Caco-2 (cell line): ENCODE results near the gene PARD6G. TPM values are rescaled to one million over a fixed set of nuclear protein-coding genes. Genes with fewer than 3 reads are reported as not detected.

Experiments used
- BruUV-seq: library from RNA; stranded (reverse); fragments of 400-500 nt; replicated peaks from 2 replicates; lab custom pipeline; 2021; lab: Mats Ljungman, UMichigan
- CTCF ChIA-PET: fragments of 300-600 bp; sonication (Branson Sonifier 250); formaldehyde crosslinking; loops from one replicate; lab custom pipeline; 2022; ENCODE audit warnings: antibody characterized with exemption; lab: Charles Lee
- POLR2A ChIA-PET: fragments of 300-600 bp; sonication (Branson Sonifier 250); formaldehyde crosslinking; loops from one replicate; lab custom pipeline; 2022; ENCODE audit warnings: antibody characterized with exemption; lab: Charles Lee
- DNase-seq, 2 experiments: peaks; one replicate each; pipeline versions ENCODE4 v3.0.0 to v3.0.0-alpha.2; 2020 to 2022
- H3K27me3 ChIP-seq: replicated peaks from 2 replicates; pipeline ENCODE4 v1.6.0; 2011; ENCODE audit warnings: low read length; ENCODE audit not compliant: control insufficient read depth, insufficient read depth
- H3K36me3 ChIP-seq: 2 replicates; pipeline ENCODE4 v1.5.1; 2011; ENCODE audit warnings: low read length; ENCODE audit not compliant: control insufficient read depth, insufficient read depth
- H3K4me1 ChIP-seq: fragments of 250-450 bp; sonication (Bioruptor Pico); 2 replicates; pipeline ENCODE4 v1.5.1; 2020; ENCODE audit warnings: mild to moderate bottlenecking
- H3K4me3 ChIP-seq: 2 replicates; pipeline ENCODE4 v1.5.1; 2011; ENCODE audit warnings: low read depth, mild to moderate bottlenecking, control low read depth, low read length
- H3K9me3 ChIP-seq: fragments of 250-450 bp; sonication (Bioruptor Pico); 2 replicates; pipeline ENCODE4 v1.5.1; 2020; ENCODE audit warnings: mild to moderate bottlenecking, moderate library complexity
- H3K27ac Mint-ChIP-seq: one replicate; pipeline ENCODE4 v1.8.0; 2022; ENCODE audit warnings: mixed read lengths; ENCODE audit not compliant: unreplicated experiment
- H3K27me3 Mint-ChIP-seq: one replicate; pipeline ENCODE4 v1.8.0; 2022; ENCODE audit warnings: mixed read lengths; ENCODE audit not compliant: insufficient read depth, unreplicated experiment
- H3K36me3 Mint-ChIP-seq: one replicate; pipeline ENCODE4 v1.8.0; 2022; ENCODE audit warnings: mild to moderate bottlenecking, mixed read lengths; ENCODE audit not compliant: insufficient read depth, unreplicated experiment
- H3K4me1 Mint-ChIP-seq: one replicate; pipeline ENCODE4 v1.8.0; 2022; ENCODE audit warnings: low read depth, mixed read lengths; ENCODE audit not compliant: unreplicated experiment
- H3K4me3 Mint-ChIP-seq: one replicate; pipeline ENCODE4 v1.8.0; 2022; ENCODE audit warnings: mild to moderate bottlenecking, moderate library complexity, mixed read lengths; ENCODE audit not compliant: unreplicated experiment
- H3K9me3 Mint-ChIP-seq: one replicate; pipeline ENCODE4 v1.8.0; 2022; ENCODE audit warnings: mixed read lengths; ENCODE audit not compliant: unreplicated experiment
- CTCF ChIP-seq, 2 experiments: fragments of 200-600 bp in 1 of 2; IDR thresholded peaks; 1 replicate in 1 of 2; 2 replicates in 1 of 2; pipeline versions ENCODE4 v1.5.1 to v1.8.0; 2011 to 2022; ENCODE audit warnings: antibody characterized with exemption in 1 of 2, control low read depth in 1 of 2, inconsistent platforms in 1 of 2, low read depth in 1 of 2, low read length in 1 of 2, mild to moderate bottlenecking in 1 of 2, moderate library complexity in 1 of 2; ENCODE audit not compliant: insufficient read depth in 1 of 2, severe bottlenecking in 1 of 2, unreplicated experiment in 1 of 2
- intact Hi-C: fragments of 100-400 bp; cut with micrococcal nuclease; formaldehyde crosslinking; loops from one replicate; pipeline ENCODE4 v1.10.0; 2022; ENCODE audit not compliant: unreplicated experiment
- total RNA-seq: library from RNA; stranded (reverse); gene quantifications from 2 replicates; pipeline ENCODE4 v1.2.3, GENCODE V29; 2022

PARD6G gene
- total RNA-seq, 1 experiment from 2014 or later, result 1.3 TPM

GRCh38 chr18:80191264-80191663 is 56.0 kb downstream of the PARD6G start:
- H3K36me3 Mint-ChIP-seq, result no peaks in the 10 kb centered on the region
- no peak overlapping the region for H3K4me3 Mint-ChIP-seq
- no peak for DNase-seq
- ChIA-PET CTCF (no interaction called here), POLR2A (no interaction called here)
- no peaks in the 10 kb centered on the region for H3K9me3 Mint-ChIP-seq
- no peaks in the 10 kb centered on the region for H3K4me1 ChIP-seq
- H3K27me3 Mint-ChIP-seq, result no peaks in the 10 kb centered on the region
- BruUV-seq, result no TSS peak
- no peaks in the 10 kb centered on the region for H3K36me3 ChIP-seq
- H3K9me3 ChIP-seq, result no peaks in the 10 kb centered on the region
- intact Hi-C loops, result no loop called here
- no peaks in the 10 kb centered on the region for H3K4me1 Mint-ChIP-seq
- H3K27ac Mint-ChIP-seq, result no peak overlapping the region
- H3K27me3 ChIP-seq, result no peaks in the 10 kb centered on the region
- H3K4me3 ChIP-seq, result no peak overlapping the region
- TF ChIP-seq CTCF (IDR thresholded peaks at IDR 0.05; ENCODE audit: insufficient read depth in 1 of 2, low read depth in 1 of 2, low read length in 1 of 2, severe bottlenecking in 1 of 2, unreplicated experiment in 1 of 2), result no peak

GRCh38 chr18:80190311-80190710 is 57.0 kb downstream of the PARD6G start:
- Mint-ChIP-seq H3K4me1 (no peaks in the 10 kb centered on the region), H3K27ac (no peak overlapping the region), H3K27me3 (no peaks in the 10 kb centered on the region), H3K36me3 (no peaks in the 10 kb centered on the region), H3K9me3 (no peaks in the 10 kb centered on the region), H3K4me3 (no peak overlapping the region)
- TF ChIP-seq CTCF (IDR thresholded peaks at IDR 0.05; ENCODE audit: insufficient read depth in 1 of 2, low read depth in 1 of 2, low read length in 1 of 2, severe bottlenecking in 1 of 2, unreplicated experiment in 1 of 2), result no peak
- Histone ChIP-seq H3K4me1 (no peaks in the 10 kb centered on the region), H3K9me3 (no peaks in the 10 kb centered on the region), H3K4me3 (no peak overlapping the region), H3K36me3 (no peaks in the 10 kb centered on the region), H3K27me3 (no peaks in the 10 kb centered on the region)
- intact Hi-C loops, result no loop called here
- no TSS peak for BruUV-seq
- POLR2A ChIA-PET, result no interaction called here
- CTCF ChIA-PET, result no interaction called here
- DNase-seq, result no peak

DNA sequence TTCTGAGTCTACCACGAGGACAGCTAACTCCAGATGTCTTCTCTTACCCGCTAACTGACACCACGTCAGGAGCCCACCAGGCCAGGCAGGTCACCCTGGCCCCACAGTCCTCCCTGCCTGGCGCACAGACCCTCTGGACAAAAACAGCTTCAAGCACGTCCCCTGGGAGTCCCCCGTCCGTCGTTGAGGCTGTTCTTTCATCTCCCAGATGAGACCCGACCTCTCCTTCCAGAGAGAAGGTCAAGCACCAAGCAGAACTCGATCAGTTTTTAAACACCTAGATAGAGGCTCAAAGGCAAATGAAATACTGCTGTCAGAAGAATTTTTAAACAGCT is 57.8 kb downstream of the PARD6G start:
- intact Hi-C loops, result no loop called here
- Mint-ChIP-seq H3K9me3 (no peaks in the 10 kb centered on the region), H3K4me3 (no peak overlapping the region), H3K27me3 (no peaks in the 10 kb centered on the region), H3K4me1 (no peaks in the 10 kb centered on the region), H3K27ac (no peak overlapping the region), H3K36me3 (no peaks in the 10 kb centered on the region)
- Histone ChIP-seq H3K27me3 (no peaks in the 10 kb centered on the region), H3K4me3 (no peak overlapping the region), H3K4me1 (no peaks in the 10 kb centered on the region), H3K36me3 (no peaks in the 10 kb centered on the region), H3K9me3 (no peaks in the 10 kb centered on the region)
- ChIA-PET POLR2A (no interaction called here), CTCF (no interaction called here)
- BruUV-seq, result no TSS peak
- DNase-seq, result no peak
- no peak for TF ChIP-seq CTCF (IDR thresholded peaks at IDR 0.05; ENCODE audit: insufficient read depth in 1 of 2, low read depth in 1 of 2, low read length in 1 of 2, severe bottlenecking in 1 of 2, unreplicated experiment in 1 of 2)
